Stomach (tissue), 9 donors: Measurements from ENCODE around the gene ATP6V0A4. TPM values are rescaled to one million over a fixed set of nuclear protein-coding genes. Genes with fewer than 3 reads are reported as not detected.

Source experiments
- DNase-seq, 2 donors: peaks; one replicate each; pipeline versions ENCODE4 v3.0.0 to v3.0.0-alpha.2; 2013 to 2019
- H3K27ac ChIP-seq, 5 donors: fragments of 200-600 bp in 4 of 5; sonication (generic) in 4 of 5; one replicate each; pipeline ENCODE4 v1.5.1; 2013 to 2019; ENCODE audit warnings: mild to moderate bottlenecking in 1 of 5, moderate library complexity in 1 of 5
- H3K27me3 ChIP-seq, 3 donors: fragments of 200-600 bp; sonication (generic); one replicate each; pipeline ENCODE4 v1.5.1; 2017 to 2019; ENCODE audit warnings: mixed run types in 1 of 3
- H3K36me3 ChIP-seq, 4 donors: fragments of 200-600 bp; sonication (generic); 1 replicate in 3 of 4; 2 replicates in 1 of 4; pipeline ENCODE4 v1.5.1; 2016 to 2019
- H3K4me1 ChIP-seq, 4 donors: fragments of 200-600 bp; sonication (generic); one replicate each; pipeline ENCODE4 v1.5.1; 2016 to 2019
- H3K4me3 ChIP-seq, 4 donors: fragments of 200-600 bp; sonication (generic) in 3 of 4; one replicate each; pipeline ENCODE4 v1.5.1; 2016 to 2019; ENCODE audit warnings: mild to moderate bottlenecking in 1 of 4
- H3K9me3 ChIP-seq, 4 donors: fragments of 200-600 bp; sonication (generic); one replicate each; pipeline ENCODE4 v1.5.1; 2016 to 2019
- CTCF ChIP-seq, 7 experiments: fragments of 450-650 bp in 4 of 7; fragments of 200-600 bp in 3 of 7; sonication (generic) in 3 of 7; IDR thresholded peaks; one replicate each; pipeline ENCODE4 v1.5.1; 2016 to 2019; ENCODE audit warnings: antibody characterized with exemption in 7 of 7, control low read depth in 2 of 7, mild to moderate bottlenecking in 1 of 7
- EP300 ChIP-seq: sonication (generic); formaldehyde crosslinking; IDR thresholded peaks from one replicate; pipeline ENCODE4 v1.6.1; 2017; ENCODE audit warnings: antibody characterized with exemption
- POLR2A ChIP-seq, 4 donors: fragments of 450-650 bp; IDR thresholded peaks; one replicate each; pipeline ENCODE4 v1.6.1; 2016; ENCODE audit warnings: antibody characterized with exemption in 4 of 4, control low read depth in 2 of 4, mild to moderate bottlenecking in 1 of 4, moderate library complexity in 1 of 4
- POLR2AphosphoS5 ChIP-seq, 3 donors: sonication (generic); formaldehyde crosslinking; IDR thresholded peaks; one replicate each; pipeline ENCODE4 v1.6.1; 2016; ENCODE audit warnings: antibody characterized with exemption in 3 of 3
- whole genome bisulfite sequencing, 5 donors: extraction: QIAGEN DNeasy Blood & Tissue Kit in 3 of 5; methylation state at CpG; one replicate each; pipeline versions ENCODE4 v1.1.5 to v1.1.7; 2013 to 2018; 5-methylcytosine and 5-hydroxymethylcytosine counted together
- intact Hi-C: fragments of 100-400 bp; cut with DNase I; formaldehyde crosslinking; loops from one replicate; pipeline ENCODE4 v1.15.1; 2023; ENCODE audit warnings: low total_unique reads
- polyA plus RNA-seq, 3 donors: library from polyadenylated mRNA; stranded (reverse); fragments of 200-250 nt; gene quantifications; one replicate each; pipeline ENCODE4 v1.2.3, GENCODE V29; 2013
- total RNA-seq, 5 donors: library from RNA; depleted of rRNA; stranded (reverse); fragments of >200 nt; gene quantifications; one replicate each; pipeline versions ENCODE4 v1.1.0 to v1.2.3, GENCODE V29; 2014 to 2016
- donor health status: healthy with polysubstance abuse.
- donor health status: Bipolar disorder and iron deficiency.
- donor health status: healthy.

Gene ATP6V0A4
- total and polyA plus RNA-seq, 8 donors: 1.0 TPM; not detected in 7

GRCh38 chr7:138753610-138754009 is 44.4 kb downstream of the ATP6V0A4 start:
- Histone ChIP-seq H3K4me1 (no peaks in the 10 kb centered on the region), H3K4me3 (no peak overlapping the region), H3K27me3 (peaks cover 0 to 11% (median 0%) of the 10 kb centered on the region in 3 donors), H3K9me3 (no peaks in the 10 kb centered on the region), H3K27ac (no peak overlapping the region), H3K36me3 (no peaks in the 10 kb centered on the region)
- no peak for DNase-seq
- intact Hi-C loops: no loop called here
- WGBS, 5 donors: 75 to 90% (median 84%) methylated on average over 5 of the region's 5 CpGs
- TF ChIP-seq EP300 (no peak), POLR2AphosphoS5 (IDR thresholded peaks at IDR 0.05) (no peak), CTCF (IDR thresholded peaks at IDR 0.05) (no peak), POLR2A (IDR thresholded peaks at IDR 0.05) (no peak)

GRCh38 chr7:138753150-138753518 is 44.9 kb downstream of the ATP6V0A4 start:
- Histone ChIP-seq H3K9me3 (no peaks in the 10 kb centered on the region), H3K4me1 (no peaks in the 10 kb centered on the region), H3K4me3 (no peak overlapping the region), H3K36me3 (no peaks in the 10 kb centered on the region), H3K27ac (no peak overlapping the region), H3K27me3 (peaks cover 0 to 11% (median 0%) of the 10 kb centered on the region in 3 donors)
- DNase-seq: no peak
- WGBS, 5 donors: 72 to 80% (median 77%) methylated on average over 8 of the region's 8 CpGs
- intact Hi-C loops: no loop called here
- TF ChIP-seq POLR2AphosphoS5 (IDR thresholded peaks at IDR 0.05): no peak
- TF ChIP-seq EP300: no peak
- no peak for TF ChIP-seq CTCF (IDR thresholded peaks at IDR 0.05)

DNA sequence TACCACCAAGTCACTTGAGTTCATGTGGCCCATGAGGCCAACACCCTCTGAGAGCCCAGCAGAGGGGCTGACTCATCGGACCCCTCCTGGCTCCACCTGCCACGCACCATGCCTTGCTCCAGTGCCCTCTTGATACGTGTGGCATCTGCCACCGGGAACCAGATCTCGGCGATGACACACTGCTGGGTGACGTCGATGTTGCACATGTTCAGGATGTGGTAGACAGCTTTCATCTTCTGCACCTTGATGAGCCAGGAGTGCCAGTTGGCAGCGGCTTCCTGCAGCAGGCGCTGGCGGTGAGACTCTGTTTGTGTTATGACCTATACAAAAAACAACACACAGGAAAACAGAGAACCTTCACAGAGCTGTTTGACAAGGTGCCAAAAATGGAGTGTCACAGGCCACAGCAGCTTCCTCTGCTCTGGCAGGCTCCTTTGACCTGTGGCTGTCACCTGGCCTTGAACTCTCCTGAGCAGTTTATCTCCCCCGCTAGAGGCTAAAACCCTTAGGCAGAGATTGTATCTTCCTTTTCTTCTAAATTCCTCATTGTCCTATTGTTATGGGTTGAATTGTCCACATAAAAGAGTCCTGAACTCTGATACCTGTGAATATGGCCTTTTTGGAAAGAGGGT is 45.4 kb downstream of the ATP6V0A4 start:
- Histone ChIP-seq H3K27ac (no peak overlapping the region), H3K9me3 (no peaks in the 10 kb centered on the region), H3K27me3 (peaks cover 0 to 11% (median 0%) of the 10 kb centered on the region in 3 donors), H3K36me3 (no peaks in the 10 kb centered on the region), H3K4me1 (no peaks in the 10 kb centered on the region), H3K4me3 (no peak overlapping the region)
- peak; percentile 51 to 83 for DNase-seq
- TF ChIP-seq POLR2A (IDR thresholded peaks at IDR 0.05) (no peak), POLR2AphosphoS5 (IDR thresholded peaks at IDR 0.05) (peak in 1 of 3 donors; percentile 25)
- 62 to 71% (median 67%) methylated on average over 2 to 12 of the region's 12 CpGs for WGBS, 5 donors
- intact Hi-C loops: no loop called here

- DNase-seq: no peak
- TF ChIP-seq CTCF (IDR thresholded peaks at IDR 0.05): no peak
- no peak for TF ChIP-seq EP300
- no peak for TF ChIP-seq POLR2A (IDR thresholded peaks at IDR 0.05)
- TF ChIP-seq POLR2AphosphoS5 (IDR thresholded peaks at IDR 0.05): no peak
- Histone ChIP-seq H3K36me3 (no peaks in the 10 kb centered on the region), H3K4me3 (no peak overlapping the region), H3K4me1 (peaks cover 0 to 3% (median 0%) of the 10 kb centered on the region in 4 donors), H3K27ac (no peak overlapping the region), H3K9me3 (no peaks in the 10 kb centered on the region), H3K27me3 (peaks cover 0 to 11% (median 0%) of the 10 kb centered on the region in 3 donors)
- WGBS, 5 donors: 60 to 71% (median 64%) methylated on average over 18 of the region's 18 CpGs
- intact Hi-C loops: no loop called here
These were observed 47.0 kb downstream of the ATP6V0A4 start for GRCh38 chr7:138750901-138751464.

DNA sequence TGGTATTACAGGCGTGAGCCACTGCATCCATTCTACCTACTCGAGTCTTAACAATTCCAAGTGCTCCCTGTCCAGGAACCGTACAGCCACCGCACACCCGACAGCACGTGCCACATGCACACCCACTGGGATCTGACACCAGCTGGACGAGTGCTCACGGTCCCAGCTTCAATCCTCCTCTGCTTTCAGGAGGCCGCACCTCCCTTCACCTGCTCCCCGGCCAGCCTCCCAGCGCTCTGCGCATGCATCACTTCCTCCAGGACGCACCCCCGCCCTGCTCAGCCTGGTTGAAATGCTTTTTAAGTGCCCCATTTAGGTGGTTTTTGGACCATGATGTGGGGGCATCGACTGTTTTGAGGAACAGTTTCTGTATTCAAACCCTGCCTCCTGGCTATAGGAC is 47.5 kb downstream of the ATP6V0A4 start:
- intact Hi-C loops: no loop called here
- 92 to 97% (median 95%) methylated on average over 15 of the region's 15 CpGs for WGBS, 5 donors
- H3K27ac ChIP-seq: no peak overlapping the region
- H3K27me3 ChIP-seq: peaks cover 0 to 11% (median 0%) of the 10 kb centered on the region in 3 donors
- peaks cover 0 to 3% (median 0%) of the 10 kb centered on the region in 4 donors for H3K4me1 ChIP-seq
- no peaks in the 10 kb centered on the region for H3K9me3 ChIP-seq
- H3K4me3 ChIP-seq: no peak overlapping the region
- no peaks in the 10 kb centered on the region for H3K36me3 ChIP-seq
- DNase-seq: no peak
- TF ChIP-seq CTCF (IDR thresholded peaks at IDR 0.05) (no peak), POLR2A (IDR thresholded peaks at IDR 0.05) (no peak), EP300 (no peak), POLR2AphosphoS5 (IDR thresholded peaks at IDR 0.05) (no peak)
